ENCODE results near the gene SPRN. TPM values are rescaled to one million over a fixed set of nuclear protein-coding genes. Genes with fewer than 3 reads are reported as not detected.

The SPRN gene
- total RNA-seq, 6 experiments from 2014 or later, result 0.07 to 15.1 (median 0.11) TPM; not detected in 1

DNA sequence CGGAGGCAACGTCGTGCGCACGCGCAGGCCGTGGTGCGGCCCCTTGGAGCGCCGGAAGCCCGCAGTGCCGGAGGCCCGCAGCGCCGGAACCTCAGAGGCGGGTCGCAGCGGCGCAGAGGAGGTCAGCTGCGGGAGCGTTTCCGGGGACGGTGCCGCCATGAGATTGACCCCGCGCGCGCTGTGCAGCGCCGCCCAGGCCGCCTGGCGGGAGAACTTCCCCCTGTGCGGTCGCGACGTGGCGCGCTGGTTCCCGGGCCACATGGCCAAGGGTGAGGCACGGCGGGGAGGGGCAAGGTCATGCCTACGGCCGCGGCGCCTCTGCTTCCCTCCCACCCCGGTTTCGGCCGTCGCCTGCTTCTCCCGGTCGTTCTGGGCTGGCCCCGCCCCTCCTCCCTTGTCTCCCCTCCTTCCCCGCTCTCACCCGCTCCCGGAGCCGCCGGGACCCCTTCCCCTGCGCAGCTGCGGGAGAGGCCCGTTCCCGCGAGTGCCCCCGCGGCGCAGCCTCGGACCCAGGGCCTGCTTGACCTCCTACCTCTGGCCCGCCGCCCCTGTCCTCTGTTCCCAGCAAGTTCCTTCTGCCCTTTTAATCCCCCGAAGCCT, 30.3 kb downstream of the SPRN start, which contains the start of gene MTG1:
TSS of gene MTG1 (plus strand) at position 94 of the 600 bp plus-strand sequence. CDS start at position 158, 64 bp downstream.
- peaks cover 0 to 14% (median 4%) of the 10 kb centered on the region in 4 donors for H3K4me1 ChIP-seq
- H3K36me3 ChIP-seq, result peaks cover 0 to 16% (median 6%) of the 10 kb centered on the region in 4 donors
- TF ChIP-seq POLR2A (IDR thresholded peaks at IDR 0.05) (peak; percentile 75), CTCF (IDR thresholded peaks at IDR 0.05) (peak; percentile 5 to 32 (median 32))
- H3K27me3 ChIP-seq, result no peaks in the 10 kb centered on the region
- intact Hi-C loops (cut with DNase I), result no loop called here
- peak; percentile 95 to 98 (median 96) for ATAC-seq
- DNase-seq, result peak; percentile 96
- peak within 1 kb of the TSS; percentile 59 to 70 (median 67) for H3K27ac ChIP-seq
- no peaks in the 10 kb centered on the region for H3K9me3 ChIP-seq
- peak within 1 kb of the TSS; percentile 87 to 95 (median 88) for H3K4me3 ChIP-seq
- 0% methylated on average over 4 of the region's 69 CpGs for WGBS (ENCODE audit: insufficient coverage, low coverage, low lambda C conversion rate, missing lambda C conversion rate)

DNA sequence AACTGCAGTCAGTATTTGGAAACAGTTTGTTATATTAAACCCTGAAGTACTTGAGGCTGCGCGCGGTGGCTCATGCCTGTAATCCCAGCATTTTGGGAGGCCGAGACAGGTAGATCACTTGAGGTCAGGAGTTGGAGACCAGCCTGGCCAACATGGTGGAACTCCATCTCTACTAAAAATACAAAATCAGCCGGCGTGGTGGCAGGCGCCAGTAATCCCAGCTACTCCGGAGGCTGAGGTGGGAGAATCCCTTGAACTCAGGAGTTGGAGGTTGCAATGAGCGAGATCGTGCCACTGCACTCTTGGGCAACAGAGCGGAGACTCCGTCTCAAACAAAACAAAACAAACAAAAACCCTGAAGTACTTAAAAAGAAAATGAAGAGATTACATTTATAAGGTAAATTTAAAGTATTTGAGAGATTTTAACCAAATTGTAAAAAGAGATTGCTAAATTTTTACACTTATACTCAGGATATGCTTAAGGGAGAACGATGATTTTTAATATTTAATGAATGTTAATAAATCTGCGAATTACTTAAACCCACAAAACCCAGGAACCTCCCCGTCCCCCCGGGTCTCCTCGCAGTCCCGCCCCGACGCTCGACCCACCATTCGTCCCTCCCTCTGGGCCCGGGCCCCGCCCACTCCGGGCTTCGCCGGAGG, 30.9 kb downstream of the SPRN start:
- Histone ChIP-seq H3K27me3 (no peaks in the 10 kb centered on the region), H3K27ac (peak overlapping the region in 2 of 3 donors; percentile 67 to 70), H3K9me3 (no peaks in the 10 kb centered on the region), H3K4me1 (peaks cover 0 to 14% (median 4%) of the 10 kb centered on the region in 4 donors), H3K36me3 (peaks cover 0 to 9% (median 2%) of the 10 kb centered on the region in 4 donors), H3K4me3 (peak overlapping the region; percentile 87 to 95 (median 88))
- ATAC-seq (no peak), DNase-seq (peak in 2 of 3 donors; percentile 14 to 46)
- no peak for TF ChIP-seq POLR2A (IDR thresholded peaks at IDR 0.05)
- WGBS (ENCODE audit: insufficient coverage, low coverage, low lambda C conversion rate, missing lambda C conversion rate), result 24% methylated on average over 23 of the region's 27 CpGs
- intact Hi-C loops (cut with DNase I), result no loop called here

DNA sequence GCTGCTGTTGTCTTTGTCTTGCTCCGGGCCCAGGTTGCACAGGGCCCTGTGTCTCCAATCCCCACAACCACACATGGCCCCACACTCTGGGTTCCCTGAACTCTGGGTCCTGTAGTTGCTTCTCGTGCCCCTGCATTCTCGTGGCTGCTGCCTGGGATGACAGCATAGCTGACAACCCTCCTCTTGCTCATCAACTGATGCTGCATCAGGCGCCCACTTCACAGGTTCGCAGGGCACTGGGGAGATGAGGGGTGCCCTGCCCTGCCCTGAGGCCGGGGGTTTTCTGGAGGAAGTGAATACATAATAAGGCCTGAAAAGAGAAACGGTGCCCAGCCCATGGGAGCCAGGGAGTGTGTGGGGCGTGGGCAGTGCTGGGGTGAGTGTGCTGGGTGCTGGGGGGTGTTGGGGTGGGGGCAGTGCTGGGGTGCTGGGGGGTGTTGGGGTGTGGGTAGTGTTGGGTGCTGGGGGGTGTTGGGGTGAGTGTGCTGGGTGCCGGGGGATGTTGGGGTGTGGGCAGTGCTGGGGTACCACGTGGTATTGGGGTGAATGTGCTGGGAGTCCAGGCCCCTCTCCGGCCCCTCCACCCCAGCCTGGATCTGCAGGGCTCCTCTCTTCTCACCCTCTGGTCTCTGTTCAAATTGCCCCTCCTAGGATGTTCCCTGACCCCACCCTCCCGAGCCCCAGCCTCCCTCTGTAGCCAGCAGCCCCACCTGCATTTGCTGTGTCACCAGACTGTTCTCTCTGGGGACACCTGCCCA, 32.5 kb downstream of the SPRN start:
- peaks cover 0 to 5% (median 0%) of the 10 kb centered on the region in 4 donors for H3K36me3 ChIP-seq
- ATAC-seq, result no peak
- H3K27me3 ChIP-seq, result no peaks in the 10 kb centered on the region
- no peak overlapping the region for H3K27ac ChIP-seq
- H3K9me3 ChIP-seq, result no peaks in the 10 kb centered on the region
- intact Hi-C loops (cut with DNase I), result no loop called here
- no peak overlapping the region for H3K4me3 ChIP-seq
- no peak for TF ChIP-seq POLR2A (IDR thresholded peaks at IDR 0.05)
- no peak for TF ChIP-seq CTCF (IDR thresholded peaks at IDR 0.05)
- 79% methylated on average over 7 of the region's 12 CpGs for WGBS (ENCODE audit: insufficient coverage, low coverage, low lambda C conversion rate, missing lambda C conversion rate)
- peaks cover 0 to 14% (median 4%) of the 10 kb centered on the region in 4 donors for H3K4me1 ChIP-seq
- peak in 1 of 3 donors; percentile 33 for DNase-seq

- Histone ChIP-seq H3K27me3 (no peaks in the 10 kb centered on the region), H3K36me3 (peaks cover 0 to 3% (median 0%) of the 10 kb centered on the region in 4 donors), H3K4me1 (peaks cover 0 to 14% (median 4%) of the 10 kb centered on the region in 4 donors), H3K27ac (no peak overlapping the region), H3K9me3 (no peaks in the 10 kb centered on the region), H3K4me3 (no peak overlapping the region)
- intact Hi-C loops (cut with DNase I), result no loop called here
- TF ChIP-seq POLR2A (IDR thresholded peaks at IDR 0.05), result no peak
- no peak for TF ChIP-seq CTCF (IDR thresholded peaks at IDR 0.05)
- ATAC-seq (no peak), DNase-seq (peak in 1 of 3 donors; percentile 38)
- no CpG with 5 or more reads among the region's 12 CpGs for WGBS (ENCODE audit: insufficient coverage, low coverage, low lambda C conversion rate, missing lambda C conversion rate)
These were observed 33.2 kb downstream of the SPRN start for GRCh38 chr10:133391249-133391635.

Measured in right lobe of liver (tissue), 6 donors.